ENCODE results near the gene DMD. TPM values are rescaled to one million over a fixed set of nuclear protein-coding genes. Genes with fewer than 3 reads are reported as not detected.

DMD gene
- total and polyA plus RNA-seq, 2 donors from 2014 or later, result 4.2 to 17.9 TPM

GRCh38 chrX:31435592-31435991, 1775.8 kb downstream of the DMD start:
- no peaks in the 10 kb centered on the region for H3K4me1 ChIP-seq (ENCODE audit: control insufficient read depth in 2 of 3, insufficient read depth in 2 of 3, low read depth in 1 of 3, low read length in 3 of 3)
- H3K9me3 ChIP-seq (ENCODE audit: control insufficient read depth in 2 of 3, insufficient read depth in 1 of 3, low read length in 3 of 3), result no peaks in the 10 kb centered on the region
- no peak overlapping the region for H3K27ac ChIP-seq (ENCODE audit: low read depth in 2 of 2, low read length in 2 of 2)
- DNase-seq (peak in 3 of 5 donors; percentile 21 to 50 (median 35)), FAIRE-seq (no peak)
- H3K4me3 ChIP-seq (ENCODE audit: low read length in 3 of 3), result no peak overlapping the region
- H3K9ac ChIP-seq (ENCODE audit: low read length in 3 of 3), result no peak overlapping the region
- no peaks in the 10 kb centered on the region for H3K36me3 ChIP-seq (ENCODE audit: control insufficient read depth in 2 of 3, insufficient read depth in 3 of 3, low read length in 3 of 3)
- intact Hi-C loops (cut with DNase I), result no loop called here
- no peaks in the 10 kb centered on the region for H3K27me3 ChIP-seq (ENCODE audit: control insufficient read depth, insufficient read depth, low read length)
- no peak for TF ChIP-seq CTCF (IDR thresholded peaks at IDR 0.05; ENCODE audit: borderline replicate concordance, extremely low read depth, insufficient read depth)

GRCh38 chrX:31433856-31434255, 1777.5 kb downstream of the DMD start:
- no peak for TF ChIP-seq CTCF (IDR thresholded peaks at IDR 0.05; ENCODE audit: borderline replicate concordance, extremely low read depth, insufficient read depth)

GRCh38 chrX:31429915-31430314, 1781.4 kb downstream of the DMD start:
- Histone ChIP-seq H3K4me1 (ENCODE audit: control insufficient read depth in 2 of 3, insufficient read depth in 2 of 3, low read depth in 1 of 3, low read length in 3 of 3) (no peaks in the 10 kb centered on the region), H3K36me3 (ENCODE audit: control insufficient read depth in 2 of 3, insufficient read depth in 3 of 3, low read length in 3 of 3) (no peaks in the 10 kb centered on the region), H3K27me3 (ENCODE audit: control insufficient read depth, insufficient read depth, low read length) (no peaks in the 10 kb centered on the region), H3K9ac (ENCODE audit: low read length in 3 of 3) (no peak overlapping the region), H3K27ac (ENCODE audit: low read depth in 2 of 2, low read length in 2 of 2) (no peak overlapping the region), H3K9me3 (ENCODE audit: control insufficient read depth in 2 of 3, insufficient read depth in 1 of 3, low read length in 3 of 3) (no peaks in the 10 kb centered on the region), H3K4me3 (ENCODE audit: low read length in 3 of 3) (no peak overlapping the region)
- FAIRE-seq (no peak), DNase-seq (no peak)
- TF ChIP-seq CTCF (IDR thresholded peaks at IDR 0.05; ENCODE audit: borderline replicate concordance, extremely low read depth, insufficient read depth), result no peak
- intact Hi-C loops (cut with DNase I), result no loop called here

More at GRCh38 chrX:31433856-31434255, 1777.5 kb downstream of the DMD start:
- no peaks in the 10 kb centered on the region for H3K27me3 ChIP-seq (ENCODE audit: control insufficient read depth, insufficient read depth, low read length)
- no peak for DNase-seq
- no peak overlapping the region for H3K27ac ChIP-seq (ENCODE audit: low read depth in 2 of 2, low read length in 2 of 2)
- no peaks in the 10 kb centered on the region for H3K9me3 ChIP-seq (ENCODE audit: control insufficient read depth in 2 of 3, insufficient read depth in 1 of 3, low read length in 3 of 3)
- no peak for FAIRE-seq
- no peaks in the 10 kb centered on the region for H3K36me3 ChIP-seq (ENCODE audit: control insufficient read depth in 2 of 3, insufficient read depth in 3 of 3, low read length in 3 of 3)
- no peaks in the 10 kb centered on the region for H3K4me1 ChIP-seq (ENCODE audit: control insufficient read depth in 2 of 3, insufficient read depth in 2 of 3, low read depth in 1 of 3, low read length in 3 of 3)
- H3K4me3 ChIP-seq (ENCODE audit: low read length in 3 of 3), result no peak overlapping the region
- intact Hi-C loops (cut with DNase I), result no loop called here
- H3K9ac ChIP-seq (ENCODE audit: low read length in 3 of 3), result no peak overlapping the region

- TF ChIP-seq CTCF (IDR thresholded peaks at IDR 0.05; ENCODE audit: borderline replicate concordance, extremely low read depth, insufficient read depth), result peak; percentile 18
- no peak overlapping the region for H3K4me3 ChIP-seq (ENCODE audit: low read length in 3 of 3)
Measured at GRCh38 chrX:31423609-31424189, 1787.7 kb downstream of the DMD start.

More at GRCh38 chrX:31423609-31424189, 1787.7 kb downstream of the DMD start:
- intact Hi-C loops (cut with DNase I), result no loop called here
- Histone ChIP-seq H3K27me3 (ENCODE audit: control insufficient read depth, insufficient read depth, low read length) (no peaks in the 10 kb centered on the region), H3K9me3 (ENCODE audit: control insufficient read depth in 2 of 3, insufficient read depth in 1 of 3, low read length in 3 of 3) (no peaks in the 10 kb centered on the region), H3K4me1 (ENCODE audit: control insufficient read depth in 2 of 3, insufficient read depth in 2 of 3, low read depth in 1 of 3, low read length in 3 of 3) (no peaks in the 10 kb centered on the region), H3K27ac (ENCODE audit: low read depth in 2 of 2, low read length in 2 of 2) (no peak overlapping the region), H3K9ac (ENCODE audit: low read length in 3 of 3) (no peak overlapping the region), H3K36me3 (ENCODE audit: control insufficient read depth in 2 of 3, insufficient read depth in 3 of 3, low read length in 3 of 3) (no peaks in the 10 kb centered on the region)
- DNase-seq, result peak in 3 of 5 donors; percentile 23 to 72 (median 48)
- FAIRE-seq, result no peak

Data from kidney (tissue), 14 donors.